Sigmoid colon (tissue), 4 donors: ENCODE results near the gene CCSER1.

Experiments used
- CTCF ChIP-seq, 4 experiments: fragments of 450-650 bp in 3 of 4; fragments of 200-600 bp in 1 of 4; IDR thresholded peaks; one replicate each; pipeline ENCODE4 v1.5.1; 2016 to 2019; ENCODE audit warnings: antibody characterized with exemption in 4 of 4, mild to moderate bottlenecking in 3 of 4, moderate library complexity in 2 of 4
- EP300 ChIP-seq, 4 donors: sonication (generic); formaldehyde crosslinking; IDR thresholded peaks; one replicate each; pipeline ENCODE4 v1.6.1; 2017; ENCODE audit warnings: antibody characterized with exemption in 4 of 4
- POLR2A ChIP-seq, 2 donors: fragments of 450-650 bp; IDR thresholded peaks; one replicate each; pipeline ENCODE4 v1.6.1; 2016; ENCODE audit warnings: antibody characterized with exemption in 2 of 2, mild to moderate bottlenecking in 2 of 2, moderate library complexity in 2 of 2
- POLR2AphosphoS5 ChIP-seq, 4 donors: sonication (generic); formaldehyde crosslinking; IDR thresholded peaks; one replicate each; pipeline ENCODE4 v1.6.1; 2017; ENCODE audit warnings: antibody characterized with exemption in 4 of 4

- TF ChIP-seq CTCF (IDR thresholded peaks at IDR 0.05) (no peak), POLR2A (IDR thresholded peaks at IDR 0.05) (no peak), POLR2AphosphoS5 (IDR thresholded peaks at IDR 0.05) (no peak), EP300 (IDR thresholded peaks at IDR 0.05) (no peak)
Observed at GRCh38 chr4:90095000-90095399, 32.2 kb upstream of the CCSER1 start.
